ENCODE results near the gene LSG1.

The LSG1 gene

DNA sequence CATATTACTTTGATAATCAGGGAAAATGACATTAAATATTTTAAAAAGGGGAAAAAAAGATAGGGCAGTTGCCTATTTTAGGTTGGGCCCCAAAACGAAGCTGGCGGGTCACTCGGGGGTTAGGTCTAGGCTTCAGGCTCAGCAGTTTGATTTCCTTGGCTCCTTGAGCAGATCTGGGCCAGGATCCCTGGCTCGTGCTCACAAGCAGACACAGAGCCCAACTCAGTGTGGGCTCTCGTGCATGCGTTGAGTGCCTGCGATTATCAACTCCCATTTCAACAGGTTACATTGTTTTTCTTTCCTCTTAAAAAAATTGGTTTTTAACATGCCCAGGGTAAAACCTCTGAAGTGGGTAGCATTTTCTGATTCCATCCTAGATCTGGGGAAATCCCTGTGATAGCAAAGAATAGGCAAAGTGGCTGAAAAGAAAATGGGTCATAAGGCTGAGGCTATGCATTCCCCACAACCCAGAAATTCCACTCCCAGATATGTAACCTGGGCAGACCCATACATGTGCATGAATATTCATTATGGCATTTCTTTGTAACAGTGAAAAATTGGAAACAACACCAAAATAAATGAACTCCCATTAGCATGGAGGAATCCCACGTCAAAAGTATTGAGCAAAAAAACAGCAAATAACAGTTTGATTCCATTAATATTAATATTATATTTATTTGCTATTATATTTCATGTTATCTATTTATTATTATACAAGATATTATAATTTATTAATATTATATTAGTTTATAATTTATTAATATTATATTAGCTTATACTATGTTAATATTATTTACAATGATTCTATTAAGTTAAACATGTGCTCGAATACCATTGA, 41.5 kb upstream of the LSG1 start:
- DNase-seq: no peak
- H3K27ac ChIP-seq (ENCODE audit: low read length): no peak overlapping the region
- H3K36me3 ChIP-seq (replicated peaks; ENCODE audit: insufficient read depth, low read length): no peaks in the 10 kb centered on the region
- no peaks in the 10 kb centered on the region for H3K9me3 ChIP-seq (replicated peaks; ENCODE audit: insufficient read depth, low read length)
- H3K4me2 ChIP-seq (ENCODE audit: low read depth, low read length): no peak overlapping the region
- H4K20me1 ChIP-seq (ENCODE audit: insufficient read depth, low read length): no peaks in the 10 kb centered on the region
- no peaks in the 10 kb centered on the region for H3F3A ChIP-seq (ENCODE audit: insufficient read depth, low read length)
- H3K4me3 ChIP-seq (ENCODE audit: low read length): no peak overlapping the region
- no peaks in the 10 kb centered on the region for H3K4me1 ChIP-seq (ENCODE audit: low read length)
- no peaks in the 10 kb centered on the region for H3K79me2 ChIP-seq (ENCODE audit: low read length)
- no peak overlapping the region for H3K9ac ChIP-seq (ENCODE audit: low read length)
- TF ChIP-seq, protein P1, sequence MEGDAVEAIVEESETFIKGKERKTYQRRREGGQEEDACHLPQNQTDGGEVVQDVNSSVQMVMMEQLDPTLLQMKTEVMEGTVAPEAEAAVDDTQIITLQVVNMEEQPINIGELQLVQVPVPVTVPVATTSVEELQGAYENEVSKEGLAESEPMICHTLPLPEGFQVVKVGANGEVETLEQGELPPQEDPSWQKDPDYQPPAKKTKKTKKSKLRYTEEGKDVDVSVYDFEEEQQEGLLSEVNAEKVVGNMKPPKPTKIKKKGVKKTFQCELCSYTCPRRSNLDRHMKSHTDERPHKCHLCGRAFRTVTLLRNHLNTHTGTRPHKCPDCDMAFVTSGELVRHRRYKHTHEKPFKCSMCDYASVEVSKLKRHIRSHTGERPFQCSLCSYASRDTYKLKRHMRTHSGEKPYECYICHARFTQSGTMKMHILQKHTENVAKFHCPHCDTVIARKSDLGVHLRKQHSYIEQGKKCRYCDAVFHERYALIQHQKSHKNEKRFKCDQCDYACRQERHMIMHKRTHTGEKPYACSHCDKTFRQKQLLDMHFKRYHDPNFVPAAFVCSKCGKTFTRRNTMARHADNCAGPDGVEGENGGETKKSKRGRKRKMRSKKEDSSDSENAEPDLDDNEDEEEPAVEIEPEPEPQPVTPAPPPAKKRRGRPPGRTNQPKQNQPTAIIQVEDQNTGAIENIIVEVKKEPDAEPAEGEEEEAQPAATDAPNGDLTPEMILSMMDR (IDR thresholded peaks at IDR 0.05; ENCODE audit: low read length): no peak
- TF ChIP-seq EZH2phosphoT487 (IDR thresholded peaks at IDR 0.05; ENCODE audit: low read length): no peak
- no peak for TF ChIP-seq EZH2 (optimal IDR thresholded peaks at IDR 0.05; ENCODE audit: low read depth, low read length)
- no peak overlapping the region for H2AFZ ChIP-seq (ENCODE audit: low read length)
- H3K9me2 ChIP-seq (replicated peaks; ENCODE audit: insufficient read depth, low read length): no peaks in the 10 kb centered on the region
- no peaks in the 10 kb centered on the region for H3K27me3 ChIP-seq (replicated peaks; ENCODE audit: insufficient read depth, low read length)

DNA sequence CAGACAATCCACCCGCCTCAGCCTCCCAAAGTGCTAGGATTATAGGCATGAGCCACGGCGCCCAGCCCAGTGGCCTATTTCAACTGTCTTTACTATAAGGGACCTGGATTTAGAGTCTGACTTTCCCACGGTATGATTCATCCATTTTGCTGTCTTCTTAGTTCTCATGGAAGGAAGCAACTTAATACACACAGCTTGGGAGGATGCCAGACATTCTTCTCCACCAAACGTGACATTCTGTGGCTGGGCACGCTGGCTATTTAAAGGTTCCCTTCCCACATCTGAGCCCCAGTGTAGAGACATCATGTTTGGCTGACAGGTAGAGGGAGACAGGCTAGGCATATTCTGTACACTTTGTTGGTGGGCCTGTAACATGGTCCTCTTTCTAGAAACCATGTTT, 39.9 kb upstream of the LSG1 start:
- H3K27me3 ChIP-seq (replicated peaks; ENCODE audit: insufficient read depth, low read length): no peaks in the 10 kb centered on the region
- DNase-seq: no peak

DNA sequence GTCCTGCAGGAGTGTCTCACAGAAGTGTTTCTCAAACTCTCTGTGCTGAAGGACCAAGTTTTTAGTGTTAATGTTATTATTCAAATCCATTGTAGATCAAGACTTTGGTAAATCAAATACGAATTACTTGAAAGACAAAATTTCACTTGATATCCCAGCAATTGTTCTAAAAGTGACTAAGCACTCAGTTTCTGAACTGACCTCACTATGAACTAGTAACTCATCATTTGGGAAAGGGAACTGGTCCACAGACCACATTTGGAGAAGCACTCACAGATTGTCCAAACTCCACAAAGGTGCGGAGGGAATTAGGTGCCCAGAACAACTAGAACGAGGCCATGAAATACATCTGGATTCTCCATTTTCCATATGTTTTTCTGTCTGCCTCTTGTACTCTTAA, 39.3 kb upstream of the LSG1 start:
- no peaks in the 10 kb centered on the region for H3K27me3 ChIP-seq (replicated peaks; ENCODE audit: insufficient read depth, low read length)
- DNase-seq: no peak
- TF ChIP-seq EZH2 (optimal IDR thresholded peaks at IDR 0.05; ENCODE audit: low read depth, low read length) (no peak), EZH2phosphoT487 (IDR thresholded peaks at IDR 0.05; ENCODE audit: low read length) (no peak)
- TF ChIP-seq, protein P1 (IDR thresholded peaks at IDR 0.05; ENCODE audit: low read length): no peak
- H3K9me3 ChIP-seq (replicated peaks; ENCODE audit: insufficient read depth, low read length): no peaks in the 10 kb centered on the region
- no peaks in the 10 kb centered on the region for H3K36me3 ChIP-seq (replicated peaks; ENCODE audit: insufficient read depth, low read length)
- no peak overlapping the region for H3K4me3 ChIP-seq (ENCODE audit: low read length)
- no peak overlapping the region for H2AFZ ChIP-seq (ENCODE audit: low read length)
- no peaks in the 10 kb centered on the region for H3K4me1 ChIP-seq (ENCODE audit: low read length)
- H3K27ac ChIP-seq (ENCODE audit: low read length): no peak overlapping the region
- no peaks in the 10 kb centered on the region for H3K79me2 ChIP-seq (ENCODE audit: low read length)
- H3K9me2 ChIP-seq (replicated peaks; ENCODE audit: insufficient read depth, low read length): no peaks in the 10 kb centered on the region
- H4K20me1 ChIP-seq (ENCODE audit: insufficient read depth, low read length): no peaks in the 10 kb centered on the region
- H3K9ac ChIP-seq (ENCODE audit: low read length): no peak overlapping the region
- no peak overlapping the region for H3K4me2 ChIP-seq (ENCODE audit: low read depth, low read length)
- H3F3A ChIP-seq (ENCODE audit: insufficient read depth, low read length): no peaks in the 10 kb centered on the region

More for the DNA sequence above, 39.9 kb upstream of the LSG1 start:
- H3K9ac ChIP-seq (ENCODE audit: low read length): no peak overlapping the region
- no peaks in the 10 kb centered on the region for H4K20me1 ChIP-seq (ENCODE audit: insufficient read depth, low read length)
- no peak overlapping the region for H3K4me2 ChIP-seq (ENCODE audit: low read depth, low read length)
- no peaks in the 10 kb centered on the region for H3K79me2 ChIP-seq (ENCODE audit: low read length)
- no peaks in the 10 kb centered on the region for H3K4me1 ChIP-seq (ENCODE audit: low read length)
- no peaks in the 10 kb centered on the region for H3K9me3 ChIP-seq (replicated peaks; ENCODE audit: insufficient read depth, low read length)
- no peaks in the 10 kb centered on the region for H3F3A ChIP-seq (ENCODE audit: insufficient read depth, low read length)
- no peak overlapping the region for H2AFZ ChIP-seq (ENCODE audit: low read length)
- TF ChIP-seq EZH2 (optimal IDR thresholded peaks at IDR 0.05; ENCODE audit: low read depth, low read length) (no peak), EZH2phosphoT487 (IDR thresholded peaks at IDR 0.05; ENCODE audit: low read length) (no peak)
- TF ChIP-seq, protein P1 (IDR thresholded peaks at IDR 0.05; ENCODE audit: low read length): no peak
- no peaks in the 10 kb centered on the region for H3K9me2 ChIP-seq (replicated peaks; ENCODE audit: insufficient read depth, low read length)
- H3K27ac ChIP-seq (ENCODE audit: low read length): no peak overlapping the region
- H3K4me3 ChIP-seq (ENCODE audit: low read length): no peak overlapping the region
- H3K36me3 ChIP-seq (replicated peaks; ENCODE audit: insufficient read depth, low read length): no peaks in the 10 kb centered on the region

Data from MM.1S (cell line).